Activated naive CD8-positive, alpha-beta T cell treated with anti-CD3 and anti-CD28 coated beads, Interleukin-2, amount 50 U/mL, for 24 hours (primary cell): ENCODE results near the gene LRRC32.
"Not testable (repeated sequence)": the region's sequence is repeated elsewhere in the genome, so short reads cannot be mapped to it uniquely, and the experiment has no call there.

Experiments used
- ATAC-seq: fragments of 150-1000 bp; cut with Tn5 transposase; one replicate; pipeline ENCODE4 v1.10.0; 2021
- DNase-seq: peaks from one replicate; pipeline ENCODE4 v3.0.0; 2021
- H3K27ac Mint-ChIP-seq: one replicate; pipeline ENCODE4 v1.8.0; 2021; ENCODE audit warnings: mild to moderate bottlenecking, mixed read lengths
- H3K27me3 Mint-ChIP-seq: one replicate; pipeline ENCODE4 v1.8.0; 2021; ENCODE audit warnings: mixed read lengths
- H3K36me3 Mint-ChIP-seq: one replicate; pipeline ENCODE4 v1.8.0; 2021; ENCODE audit warnings: low read depth, mixed read lengths
- H3K4me1 Mint-ChIP-seq: one replicate; pipeline ENCODE4 v1.8.0; 2021; ENCODE audit warnings: mixed read lengths
- H3K4me3 Mint-ChIP-seq: one replicate; pipeline ENCODE4 v1.8.0; 2021; ENCODE audit warnings: mild to moderate bottlenecking, moderate library complexity, mixed read lengths
- H3K9me3 Mint-ChIP-seq: one replicate; pipeline ENCODE4 v1.8.0; 2021; ENCODE audit warnings: mixed read lengths

The LRRC32 gene

DNA sequence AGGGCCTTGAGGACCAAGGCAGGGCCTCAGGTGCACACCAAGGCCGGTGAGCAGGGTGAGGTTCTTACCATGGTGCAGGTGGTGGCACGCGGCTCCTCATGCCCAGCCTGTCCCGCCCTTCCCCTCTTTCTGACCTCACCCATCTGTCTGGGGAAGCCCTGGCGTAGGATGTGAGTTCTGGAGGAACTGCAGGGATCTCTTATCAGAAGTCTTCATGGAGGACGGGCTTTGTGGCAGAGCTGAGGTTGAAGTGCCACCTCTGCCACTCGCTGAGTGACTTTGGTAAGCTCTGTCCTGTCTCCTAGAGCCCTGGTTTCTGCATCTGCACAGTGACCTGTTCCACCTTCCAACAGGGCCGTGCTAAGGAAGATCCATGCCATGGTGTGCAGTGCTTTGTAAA is 49.1 kb downstream of the LRRC32 start:
- H3K9me3 Mint-ChIP-seq = peaks cover 21% of the 10 kb centered on the region
- peaks cover 11% of the 10 kb centered on the region for H3K36me3 Mint-ChIP-seq
- peaks cover 20% of the 10 kb centered on the region for H3K4me1 Mint-ChIP-seq
- DNase-seq (no peak), ATAC-seq (no peak)
- H3K4me3 Mint-ChIP-seq = no peak overlapping the region
- no peak overlapping the region for H3K27ac Mint-ChIP-seq
- H3K27me3 Mint-ChIP-seq = peaks cover 12% of the 10 kb centered on the region

DNA sequence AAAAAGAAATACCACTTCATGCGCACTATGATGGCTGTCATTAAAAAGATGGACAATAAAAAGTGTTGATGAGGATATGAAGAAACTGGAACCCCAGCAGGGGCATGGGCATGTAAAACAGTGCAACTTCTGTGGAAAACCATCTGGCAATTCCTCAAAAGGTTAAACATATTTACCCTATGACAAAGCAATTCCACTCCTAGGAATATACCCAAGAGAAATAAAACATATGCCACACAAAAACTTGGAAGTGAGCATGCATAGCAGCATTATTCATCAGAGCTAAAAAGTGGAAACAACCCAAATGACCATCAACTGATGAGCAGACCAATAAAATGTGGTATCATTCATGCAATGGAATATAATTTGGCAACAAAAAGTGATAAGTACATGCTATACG is 50.1 kb downstream of the LRRC32 start:
- ATAC-seq = no peak
- H3K27ac Mint-ChIP-seq = no peak overlapping the region
- no peak for DNase-seq
- H3K9me3 Mint-ChIP-seq = peaks cover 13% of the 10 kb centered on the region
- H3K4me3 Mint-ChIP-seq = no peak overlapping the region
- peaks cover 18% of the 10 kb centered on the region for H3K27me3 Mint-ChIP-seq
- H3K36me3 Mint-ChIP-seq = peaks cover 4% of the 10 kb centered on the region
- H3K4me1 Mint-ChIP-seq = peaks cover 10% of the 10 kb centered on the region

DNA sequence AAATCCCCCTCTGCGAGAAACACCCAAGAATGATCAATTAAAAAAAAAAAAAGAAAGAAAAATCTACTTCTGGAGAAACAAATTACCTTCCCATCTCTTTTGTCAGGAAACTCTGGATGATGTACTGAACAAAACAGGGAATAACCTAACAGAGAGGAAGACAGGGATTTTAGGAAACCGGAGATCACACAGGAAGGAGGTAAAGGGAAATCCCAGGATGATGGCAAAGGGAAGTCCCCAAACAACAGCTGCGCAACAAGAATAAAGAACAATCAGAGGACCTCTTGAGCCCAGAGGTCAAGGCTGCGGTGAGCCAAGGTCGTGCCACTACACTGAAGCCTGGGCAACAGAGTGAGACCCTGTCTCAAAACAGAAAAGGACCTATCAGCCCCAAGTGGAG is 50.7 kb downstream of the LRRC32 start:
- not testable (repeated sequence) for H3K9me3 Mint-ChIP-seq, H3K27ac Mint-ChIP-seq, H3K4me3 Mint-ChIP-seq, DNase-seq, ATAC-seq, H3K36me3 Mint-ChIP-seq, H3K4me1 Mint-ChIP-seq
- peaks cover 14% of the 10 kb centered on the region for H3K27me3 Mint-ChIP-seq

DNA sequence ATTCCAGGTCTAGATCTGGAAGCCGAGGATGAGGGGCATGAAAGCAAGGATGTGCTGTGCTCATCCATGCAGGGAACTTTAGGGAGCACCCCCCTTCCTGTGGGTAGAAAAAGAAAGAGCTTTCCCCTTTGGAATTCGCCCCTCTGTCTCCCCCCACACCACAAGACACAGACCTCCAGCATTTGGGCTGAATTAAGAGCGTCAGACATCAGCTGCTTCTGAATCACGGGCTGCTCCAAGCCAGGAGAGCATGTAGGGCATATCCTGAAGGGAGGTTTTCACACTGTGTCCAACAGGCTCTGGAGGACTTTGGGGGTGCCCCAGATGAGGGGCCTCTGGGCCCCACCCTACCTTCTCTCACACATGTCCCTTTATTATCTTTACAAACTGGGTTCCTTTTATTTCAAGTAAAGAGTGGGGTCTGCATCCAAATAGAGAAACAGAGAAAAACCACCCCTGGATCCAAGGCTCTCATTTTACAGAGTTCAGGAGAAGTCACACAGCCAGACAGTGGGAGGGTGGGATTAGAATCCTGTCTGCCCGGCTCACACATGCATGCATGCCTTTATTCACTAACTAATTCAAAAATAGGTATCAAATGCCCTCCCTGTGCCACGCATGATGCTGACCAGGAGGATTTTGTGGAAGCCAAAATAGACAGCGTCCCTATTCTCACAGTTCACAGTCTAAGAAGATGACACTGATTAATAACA is 52.8 kb downstream of the LRRC32 start:
- Mint-ChIP-seq H3K36me3 (no peaks in the 10 kb centered on the region), H3K27ac (no peak overlapping the region)

DNA sequence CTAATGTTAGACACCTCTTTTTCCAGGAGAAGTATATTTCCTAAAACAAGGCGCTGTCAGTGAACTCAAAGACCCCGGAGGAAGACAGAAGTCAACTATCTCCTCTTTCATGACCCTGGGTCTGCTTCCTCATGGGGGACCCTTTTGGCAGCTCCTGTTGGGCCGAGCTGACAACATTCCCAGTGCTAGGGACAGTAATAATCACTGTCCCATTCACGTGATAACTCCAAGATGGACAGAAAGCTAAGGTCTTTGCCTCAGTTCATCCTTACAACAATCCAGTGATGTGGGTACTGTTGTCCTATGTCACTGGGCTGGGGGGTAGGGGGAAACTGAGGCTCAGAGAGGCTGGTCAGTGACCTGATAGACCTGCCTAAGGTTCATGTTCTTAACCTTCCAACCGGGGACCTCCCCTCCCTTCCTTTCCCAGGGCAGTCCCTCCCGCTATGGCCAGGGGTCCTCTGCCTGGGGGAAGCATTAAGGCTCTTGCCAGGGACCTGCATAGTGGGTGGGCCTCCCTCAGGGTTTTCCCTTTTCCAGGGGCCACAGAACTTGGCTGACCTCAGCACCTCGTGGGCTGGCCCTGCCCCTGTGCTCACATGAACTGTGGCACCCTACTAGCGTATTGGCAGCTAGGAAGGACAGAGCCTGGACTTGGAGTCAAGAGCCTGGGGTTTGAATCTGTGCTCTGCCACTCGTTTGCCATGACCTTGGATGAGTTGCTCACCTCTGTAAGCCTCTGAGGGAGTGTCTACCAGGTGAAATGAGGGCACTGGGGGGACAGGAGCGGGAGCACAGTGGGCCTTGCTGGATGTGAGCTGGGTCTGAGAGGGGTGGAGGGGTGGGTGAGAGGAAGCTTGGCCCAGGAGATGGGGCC is 53.6 kb downstream of the LRRC32 start:
- peaks cover 8% of the 10 kb centered on the region for H3K9me3 Mint-ChIP-seq
- H3K4me3 Mint-ChIP-seq = no peak overlapping the region
- ATAC-seq (no peak), DNase-seq (no peak)
- H3K4me1 Mint-ChIP-seq = peaks cover 2% of the 10 kb centered on the region
- H3K27me3 Mint-ChIP-seq = peaks cover 18% of the 10 kb centered on the region
- H3K27ac Mint-ChIP-seq = no peak overlapping the region
- H3K36me3 Mint-ChIP-seq = no peaks in the 10 kb centered on the region

More for the DNA sequence above, 52.8 kb downstream of the LRRC32 start:
- Mint-ChIP-seq H3K4me1 (peaks cover 2% of the 10 kb centered on the region), H3K4me3 (no peak overlapping the region), H3K9me3 (peaks cover 8% of the 10 kb centered on the region), H3K27me3 (peaks cover 18% of the 10 kb centered on the region)
- DNase-seq (no peak), ATAC-seq (no peak)

DNA sequence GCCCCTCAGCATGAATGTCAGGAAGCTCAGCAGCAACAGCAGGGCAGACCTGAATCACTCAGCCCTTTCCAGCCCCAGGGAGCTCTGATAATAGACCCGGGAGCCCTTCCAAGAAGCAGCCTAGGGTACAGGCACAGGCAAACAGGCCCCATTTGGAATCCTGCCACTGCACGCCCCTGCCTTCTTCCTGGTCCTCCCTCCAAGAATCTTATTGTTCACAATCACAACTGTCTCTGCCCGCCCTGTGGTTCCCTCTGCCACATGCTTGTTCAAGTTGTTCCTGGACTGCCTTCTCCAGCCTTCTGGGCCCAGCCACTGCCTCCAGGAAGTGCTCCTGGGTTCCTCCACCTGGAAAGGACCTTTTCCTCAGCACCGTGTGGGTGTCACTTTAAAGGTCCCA is 54.6 kb downstream of the LRRC32 start:
- H3K27ac Mint-ChIP-seq = no peak overlapping the region
- peaks cover 21% of the 10 kb centered on the region for H3K27me3 Mint-ChIP-seq
- H3K9me3 Mint-ChIP-seq = peaks cover 8% of the 10 kb centered on the region
- no peaks in the 10 kb centered on the region for H3K36me3 Mint-ChIP-seq
- DNase-seq (no peak), ATAC-seq (no peak)
- H3K4me3 Mint-ChIP-seq = no peak overlapping the region
- H3K4me1 Mint-ChIP-seq = peaks cover 2% of the 10 kb centered on the region

DNA sequence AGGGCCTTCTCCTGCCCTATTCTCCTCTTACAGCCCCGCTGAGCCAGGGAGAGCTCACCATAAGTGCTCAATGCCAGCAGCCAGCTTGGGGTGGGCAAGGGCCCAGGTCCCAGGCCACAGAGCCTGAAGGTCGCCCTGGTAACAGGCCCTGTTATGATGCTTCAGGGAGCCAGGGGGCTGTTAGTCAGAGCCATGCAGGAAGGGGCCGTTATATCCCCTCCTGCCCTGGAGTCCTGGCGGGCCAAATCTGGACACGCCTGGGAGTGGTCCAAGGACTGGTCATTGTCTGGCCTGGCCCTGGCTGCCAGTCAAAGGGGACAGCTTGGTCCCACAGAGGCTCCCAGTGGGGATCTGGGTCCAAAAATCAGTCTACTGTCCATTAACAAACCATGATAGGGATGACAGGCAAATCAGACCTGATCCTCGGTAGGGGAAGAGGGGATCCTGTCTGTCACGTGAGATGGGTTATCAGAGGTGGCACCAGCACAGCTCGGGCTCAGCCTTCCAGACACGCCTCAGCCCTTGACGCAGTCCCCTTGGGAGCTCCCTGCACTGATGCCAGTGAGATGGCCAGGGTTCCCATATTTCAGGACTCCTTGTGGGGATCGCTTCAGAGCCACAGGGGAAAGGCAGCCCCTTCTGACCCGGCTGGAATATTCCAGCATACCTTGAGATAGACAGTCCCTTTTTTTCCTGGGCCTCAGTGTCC is 55.9 kb downstream of the LRRC32 start:
- peaks cover 8% of the 10 kb centered on the region for H3K9me3 Mint-ChIP-seq
- no peaks in the 10 kb centered on the region for H3K4me1 Mint-ChIP-seq
- H3K36me3 Mint-ChIP-seq = no peaks in the 10 kb centered on the region
- no peak for ATAC-seq
- H3K27ac Mint-ChIP-seq = no peak overlapping the region
- DNase-seq = no peak
- H3K27me3 Mint-ChIP-seq = peaks cover 21% of the 10 kb centered on the region
- H3K4me3 Mint-ChIP-seq = no peak overlapping the region

DNA sequence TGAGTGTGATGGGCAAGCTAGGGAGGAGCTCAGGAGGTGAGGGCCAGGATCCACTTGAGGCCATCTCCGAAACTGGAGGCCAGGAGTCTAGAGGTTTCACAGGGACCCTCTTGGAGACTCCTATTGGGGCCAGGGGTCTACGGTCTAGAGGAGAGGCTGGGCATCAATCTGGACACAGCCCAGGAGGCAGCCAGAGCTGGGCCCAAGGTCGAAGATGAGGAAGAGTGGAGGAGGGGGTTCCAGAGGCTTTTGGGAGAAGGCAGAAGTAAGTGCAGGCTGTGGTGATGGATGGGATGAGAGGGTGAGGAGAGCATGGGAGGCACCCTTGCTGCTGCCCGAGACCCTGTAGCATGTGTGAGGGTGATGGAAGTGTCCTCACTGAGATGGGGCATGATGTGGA is 56.6 kb downstream of the LRRC32 start:
- H3K27me3 Mint-ChIP-seq = peaks cover 19% of the 10 kb centered on the region
- ATAC-seq = no peak

DNA sequence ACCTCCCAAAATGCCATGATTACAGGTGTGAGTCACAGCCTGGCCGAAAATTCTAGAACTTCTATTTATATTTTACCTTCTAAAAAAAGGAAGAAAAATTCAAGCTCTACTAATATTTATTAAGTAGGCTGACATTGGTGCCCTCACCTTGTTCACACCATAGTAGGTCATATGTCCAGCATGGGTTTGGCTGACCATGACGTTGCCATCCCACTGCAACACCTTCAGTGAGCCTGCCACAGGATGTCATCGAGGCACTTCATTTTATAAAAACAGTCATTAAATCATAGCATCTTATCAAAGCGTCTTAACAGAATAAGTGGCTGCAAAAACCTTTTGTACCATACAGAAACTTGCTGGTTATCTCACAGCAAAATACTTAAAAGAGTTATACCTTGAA is 58.3 kb downstream of the LRRC32 start:
- Mint-ChIP-seq H3K4me1 (peaks cover 2% of the 10 kb centered on the region), H3K36me3 (no peaks in the 10 kb centered on the region), H3K9me3 (no peaks in the 10 kb centered on the region), H3K27me3 (peaks cover 15% of the 10 kb centered on the region), H3K27ac (no peak overlapping the region), H3K4me3 (no peak overlapping the region)
- ATAC-seq = no peak
- no peak for DNase-seq

More for the DNA sequence above, 56.6 kb downstream of the LRRC32 start:
- Mint-ChIP-seq H3K4me3 (no peak overlapping the region), H3K9me3 (peaks cover 7% of the 10 kb centered on the region), H3K4me1 (no peaks in the 10 kb centered on the region), H3K36me3 (no peaks in the 10 kb centered on the region), H3K27ac (no peak overlapping the region)
- DNase-seq = no peak

DNA sequence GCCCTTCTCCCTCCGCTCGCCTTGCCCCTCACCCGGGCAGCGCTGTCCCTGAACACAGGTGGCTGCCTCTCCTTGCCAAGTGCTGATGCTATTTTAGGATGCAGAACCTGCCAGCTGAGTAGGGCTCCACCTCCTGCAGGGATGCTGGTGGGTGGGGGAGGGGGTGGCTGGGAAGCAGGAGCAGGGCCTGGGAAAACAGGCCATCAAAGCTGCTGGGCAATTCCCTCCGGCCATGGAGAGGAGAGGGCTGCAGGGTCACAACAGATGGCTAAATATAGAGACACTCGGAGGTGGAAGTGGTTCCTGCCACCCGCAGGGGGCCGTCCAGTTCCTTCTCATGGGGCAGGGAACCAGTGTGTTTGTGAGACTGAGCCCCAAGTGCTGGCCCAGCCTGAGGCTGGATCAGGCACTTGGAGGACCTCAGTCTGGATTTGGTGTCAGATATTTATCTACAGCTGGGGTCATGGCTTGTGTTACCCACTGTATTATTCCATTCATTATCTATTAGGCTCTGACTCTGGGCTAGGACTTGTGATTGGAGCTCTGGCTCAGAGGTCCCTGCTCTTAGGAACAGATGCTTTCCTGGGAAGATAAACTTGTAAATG is 59.6 kb downstream of the LRRC32 start:
- DNase-seq (peak; percentile 12), ATAC-seq (peak; percentile 53)
- no peak overlapping the region for H3K27ac Mint-ChIP-seq
- H3K4me3 Mint-ChIP-seq = no peak overlapping the region
- H3K9me3 Mint-ChIP-seq = no peaks in the 10 kb centered on the region
- peaks cover 7% of the 10 kb centered on the region for H3K27me3 Mint-ChIP-seq
- peaks cover 2% of the 10 kb centered on the region for H3K4me1 Mint-ChIP-seq
- H3K36me3 Mint-ChIP-seq = no peaks in the 10 kb centered on the region

DNA sequence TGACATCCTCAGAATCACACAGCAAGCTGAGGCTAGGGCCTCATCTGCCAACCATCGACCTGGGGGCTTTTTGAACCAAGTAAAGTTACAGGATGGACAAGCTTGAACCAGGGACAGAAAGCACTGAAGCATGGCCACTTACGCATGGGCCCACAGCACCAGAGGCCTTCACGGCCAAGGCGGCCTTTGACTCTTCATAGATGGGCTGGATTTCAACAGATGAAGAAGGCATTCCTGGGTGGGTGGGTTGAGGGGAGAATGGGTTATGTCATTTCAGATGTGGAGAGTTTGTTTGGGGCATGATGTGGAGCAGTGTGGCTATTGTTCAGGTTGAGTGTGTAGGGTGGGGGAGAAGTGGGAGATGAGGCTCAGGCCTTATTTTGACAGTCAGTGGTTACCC is 60.2 kb downstream of the LRRC32 start:
- H3K36me3 Mint-ChIP-seq = no peaks in the 10 kb centered on the region
- no peaks in the 10 kb centered on the region for H3K9me3 Mint-ChIP-seq
- no peak overlapping the region for H3K4me3 Mint-ChIP-seq
- ATAC-seq (no peak), DNase-seq (no peak)
- no peak overlapping the region for H3K27ac Mint-ChIP-seq
- peaks cover 2% of the 10 kb centered on the region for H3K4me1 Mint-ChIP-seq
- H3K27me3 Mint-ChIP-seq = peaks cover 7% of the 10 kb centered on the region

DNA sequence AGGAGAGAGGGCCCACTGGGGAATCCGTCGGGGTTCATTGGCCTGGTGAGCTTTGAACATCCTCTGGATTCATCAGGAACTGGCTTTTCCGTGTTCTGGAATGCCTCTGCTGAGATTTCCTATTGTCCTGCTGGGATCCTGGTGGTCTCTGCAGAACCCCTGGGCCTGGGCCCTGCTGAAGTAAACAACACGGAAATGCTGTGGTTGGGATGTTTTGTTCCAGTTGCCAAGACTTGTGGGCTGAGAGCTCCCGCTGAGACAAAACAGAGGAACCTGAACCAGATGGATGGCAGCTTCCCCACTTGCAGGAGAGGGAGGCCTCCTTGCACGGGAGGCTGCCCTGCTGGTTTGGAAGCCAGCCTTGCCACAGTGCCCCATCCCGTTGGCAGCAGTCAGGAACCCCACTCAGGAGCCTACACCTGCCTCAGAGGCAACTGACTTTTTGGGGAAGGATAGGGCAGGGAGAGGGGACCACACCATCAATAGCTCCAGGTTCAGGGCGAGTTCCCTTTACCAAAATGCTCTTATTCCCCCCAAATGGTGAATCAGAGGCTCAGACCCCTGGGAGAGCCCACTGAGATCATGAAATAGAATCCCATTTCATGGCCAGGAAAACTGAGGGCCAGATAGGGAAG is 60.7 kb downstream of the LRRC32 start:
- H3K9me3 Mint-ChIP-seq = no peaks in the 10 kb centered on the region
- H3K36me3 Mint-ChIP-seq = no peaks in the 10 kb centered on the region
- H3K4me1 Mint-ChIP-seq = peaks cover 2% of the 10 kb centered on the region
- ATAC-seq (no peak), DNase-seq (no peak)
- H3K27ac Mint-ChIP-seq = no peak overlapping the region
- no peak overlapping the region for H3K4me3 Mint-ChIP-seq
- peaks cover 7% of the 10 kb centered on the region for H3K27me3 Mint-ChIP-seq

DNA sequence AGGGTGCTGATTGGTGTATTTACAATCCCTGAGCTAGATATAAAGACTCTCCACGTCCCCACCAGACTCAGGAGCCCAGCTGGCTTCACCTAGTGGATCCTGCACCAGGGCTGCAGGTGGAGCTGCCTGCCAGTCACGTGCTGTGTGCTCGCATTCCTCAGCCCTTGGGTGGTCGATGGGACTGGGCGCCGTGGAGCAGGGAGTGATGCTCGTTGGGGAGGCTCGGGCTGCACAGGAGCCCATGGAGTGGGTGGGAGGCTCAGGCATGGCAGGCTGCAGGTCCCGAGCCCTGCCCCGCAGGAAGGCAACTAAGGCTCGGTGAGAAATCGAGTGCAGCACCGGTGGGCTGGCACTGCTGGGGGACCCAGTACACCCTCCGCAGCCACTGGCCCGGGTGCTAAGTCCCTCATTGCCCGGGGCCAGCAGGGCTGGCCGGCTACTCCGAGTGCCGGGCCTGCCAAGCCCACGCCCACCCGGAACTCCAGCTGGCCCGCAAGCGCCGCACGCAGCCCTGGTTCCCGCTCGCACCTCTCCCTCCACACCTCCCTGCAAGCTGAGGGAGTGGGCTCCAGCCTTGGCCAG is 61.6 kb downstream of the LRRC32 start:
- H3K4me3 Mint-ChIP-seq, H3K36me3 Mint-ChIP-seq, H3K4me1 Mint-ChIP-seq, H3K9me3 Mint-ChIP-seq, DNase-seq, H3K27ac Mint-ChIP-seq, ATAC-seq, H3K27me3 Mint-ChIP-seq: not testable (repeated sequence)

DNA sequence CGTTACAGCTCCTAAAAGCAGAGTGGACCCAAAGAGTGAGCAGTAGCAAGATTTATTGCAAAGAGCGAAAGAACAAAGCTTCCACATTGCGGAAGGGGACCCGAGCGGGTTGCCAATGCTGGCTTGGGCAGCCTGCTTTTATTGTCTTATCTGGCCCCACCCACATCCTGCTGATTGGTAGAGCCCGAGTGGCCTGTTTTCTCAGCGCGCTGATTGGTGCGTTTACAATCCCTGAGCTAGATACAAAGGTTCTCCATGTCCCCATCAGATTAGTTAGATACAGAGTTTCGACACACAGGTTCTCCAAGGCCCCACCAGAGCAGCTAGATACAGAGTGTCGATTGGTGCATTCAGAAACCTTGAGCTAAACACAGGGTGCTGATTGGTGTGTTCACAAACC is 62.3 kb downstream of the LRRC32 start:
- not testable (repeated sequence) for H3K27me3 Mint-ChIP-seq, H3K27ac Mint-ChIP-seq, ATAC-seq, DNase-seq, H3K4me3 Mint-ChIP-seq, H3K9me3 Mint-ChIP-seq, H3K4me1 Mint-ChIP-seq, H3K36me3 Mint-ChIP-seq
